B cell (primary cell): ENCODE results near the gene UGGT1. TPM values are rescaled to one million over a fixed set of nuclear protein-coding genes. Genes with fewer than 3 reads are reported as not detected.

ENCODE experiments used
- ATAC-seq: fragments of 200-7000 bp; cut with Tn5 transposase; one replicate; pipeline ENCODE4 v1.10.0; 2021; ENCODE audit warnings: low read depth, mild to moderate bottlenecking, moderate number of reproducible peaks, moderate library complexity
- CTCF ChIA-PET: fragments of 350-600 bp; sonication (Branson Sonifier 250); formaldehyde crosslinking; loops from one replicate; lab custom pipeline; 2021; ENCODE audit warnings: antibody characterized with exemption, inconsistent platforms; lab: Charles Lee
- POLR2A ChIA-PET: fragments of 350-600 bp; sonication (Branson Sonifier 250); formaldehyde crosslinking; loops from one replicate; lab custom pipeline; 2021; ENCODE audit warnings: antibody characterized with exemption; lab: Charles Lee
- DNase-seq: peaks from one replicate; pipeline ENCODE4 v3.0.0; 2013
- H2AFZ ChIP-seq: 2 replicates; pipeline ENCODE4 v1.6.1; 2012; ENCODE audit warnings: mild to moderate bottlenecking, low read depth, low read length; ENCODE audit not compliant: insufficient read depth, poor library complexity, severe bottlenecking
- H3K27ac ChIP-seq, 2 donors: 1 replicate in 1 of 2; 2 replicates in 1 of 2; pipeline ENCODE4 v1.5.1; 2012 to 2013; ENCODE audit warnings: low read length in 2 of 2, mild to moderate bottlenecking in 2 of 2, moderate library complexity in 1 of 2
- H3K27me3 ChIP-seq, 4 experiments: fragments of 200-600 bp in 1 of 4; sonication (generic) in 1 of 4; replicated peaks in 1 of 4; 1 replicate in 2 of 4; 2 replicates in 2 of 4; pipeline versions ENCODE4 v1.6.1 to v1.7.0; 2013 to 2016; ENCODE audit warnings: low read length in 3 of 4, mild to moderate bottlenecking in 2 of 4, mixed read lengths in 1 of 4, moderate library complexity in 1 of 4; ENCODE audit not compliant: insufficient read depth in 4 of 4, control insufficient read depth in 3 of 4; ENCODE audit errors: control extremely low read depth in 1 of 4
- H3K36me3 ChIP-seq, 2 experiments: replicated peaks in 1 of 2; 1 replicate in 1 of 2; 2 replicates in 1 of 2; pipeline versions ENCODE4 v1.6.1 to v1.7.1; 2013; ENCODE audit warnings: low read length in 1 of 2; ENCODE audit not compliant: insufficient read depth in 2 of 2, control insufficient read depth in 1 of 2; ENCODE audit errors: control extremely low read depth in 1 of 2, extremely low read depth in 1 of 2
- H3K4me1 ChIP-seq, 2 donors: fragments of 200-600 bp in 1 of 2; sonication (generic) in 1 of 2; 1 replicate in 1 of 2; 2 replicates in 1 of 2; pipeline versions ENCODE4 v1.5.1 to v1.6.1; 2013 to 2017; ENCODE audit warnings: low read length in 2 of 2; ENCODE audit not compliant: control insufficient read depth in 2 of 2, insufficient read depth in 2 of 2
- H3K4me2 ChIP-seq: replicated peaks from 2 replicates; pipeline ENCODE3; 2012; ENCODE audit warnings: mild to moderate bottlenecking, low read depth, low read length; ENCODE audit not compliant: poor library complexity, severe bottlenecking
- H3K4me3 ChIP-seq, 5 experiments: fragments of 200-600 bp in 1 of 5; sonication (generic) in 1 of 5; 1 replicate in 3 of 5; 2 replicates in 2 of 5; pipeline versions ENCODE4 v1.5.1 to v1.7.0; 2011 to 2016; ENCODE audit warnings: low read length in 4 of 5, mild to moderate bottlenecking in 4 of 5, low read depth in 2 of 5, control low read depth in 1 of 5, moderate library complexity in 1 of 5; ENCODE audit not compliant: insufficient read depth in 1 of 5; ENCODE audit errors: control extremely low read depth in 1 of 5, extremely low read depth in 1 of 5
- H3K79me2 ChIP-seq: fragments of 200-600 bp; sonication (generic); one replicate; pipeline ENCODE4 v1.6.0; 2016; ENCODE audit warnings: low read length; ENCODE audit not compliant: control insufficient read depth, insufficient read depth
- H3K9ac ChIP-seq: fragments of 200-600 bp; sonication (generic); 2 replicates; pipeline ENCODE4 v1.6.1; 2017; ENCODE audit warnings: mild to moderate bottlenecking, low read length, moderate library complexity
- H3K9me3 ChIP-seq, 3 donors: one replicate each; pipeline versions ENCODE4 v1.6.1 to v1.7.1; 2013; ENCODE audit warnings: low read length in 2 of 3; ENCODE audit not compliant: control insufficient read depth in 2 of 3, insufficient read depth in 1 of 3; ENCODE audit errors: control extremely low read depth in 1 of 3
- H4K20me1 ChIP-seq: 2 replicates; pipeline ENCODE4 v1.6.0; 2012; ENCODE audit warnings: mild to moderate bottlenecking, low read length; ENCODE audit not compliant: insufficient read depth, control insufficient read depth, poor library complexity, severe bottlenecking
- H3K27ac Mint-ChIP-seq: one replicate; pipeline ENCODE4 v1.8.0; 2021; ENCODE audit warnings: mixed read lengths
- H3K27me3 Mint-ChIP-seq: one replicate; pipeline ENCODE4 v1.8.0; 2021; ENCODE audit warnings: mixed read lengths
- H3K4me1 Mint-ChIP-seq: one replicate; pipeline ENCODE4 v1.8.0; 2021; ENCODE audit warnings: mixed read lengths
- H3K4me3 Mint-ChIP-seq: one replicate; pipeline ENCODE4 v1.8.0; 2021; ENCODE audit warnings: mixed read lengths
- H3K9me3 Mint-ChIP-seq: one replicate; pipeline ENCODE4 v1.8.0; 2022; ENCODE audit warnings: mixed read lengths; ENCODE audit not compliant: insufficient read depth
- CTCF ChIP-seq: fragments of 200-600 bp; IDR thresholded peaks from one replicate; pipeline ENCODE4 v1.8.0; 2022; ENCODE audit warnings: antibody characterized with exemption, mild to moderate bottlenecking
- EZH2 ChIP-seq: IDR thresholded peaks from 2 replicates; pipeline ENCODE4 v1.6.1; 2012; ENCODE audit warnings: borderline replicate concordance, low read depth, mild to moderate bottlenecking, moderate library complexity, low read length; ENCODE audit not compliant: insufficient read depth, poor library complexity, severe bottlenecking
- WGBS: methylation state at CpG from one replicate; pipeline ENCODE4 v1.1.5; 2013; ENCODE audit warnings: missing lambda C conversion rate; ENCODE audit not compliant: insufficient coverage; 5-methylcytosine and 5-hydroxymethylcytosine counted together
- intact Hi-C: fragments of 100-400 bp; cut with micrococcal nuclease; formaldehyde crosslinking; loops from one replicate; pipeline ENCODE4 v1.10.0; 2022
- polyA plus RNA-seq: library from polyadenylated mRNA; depleted of rRNA; stranded (reverse); fragments of >200 nt; gene quantifications from 2 replicates; pipeline ENCODE4 v1.2.3, GENCODE V29; 2012
- total RNA-seq, 2 donors: library from RNA; stranded (reverse); fragments of 120-200 nt in 1 of 2; gene quantifications; 1 replicate in 1 of 2; 2 replicates in 1 of 2; pipeline versions ENCODE4 v1.2.3 to v1.2.4, GENCODE V29; 2013 to 2022

Gene UGGT1
- total and polyA plus RNA-seq, 2 donors (not counting 1 experiment from before 2014, with no cell fraction given): 8.5 to 44.1 TPM

GRCh38 chr2:128053331-128053730 is 37.7 kb upstream of the UGGT1 start:
- peaks cover 0 to 13% (median 0%) of the 10 kb centered on the region in 4 experiments for H3K27me3 ChIP-seq
- H4K20me1 ChIP-seq: no peaks in the 10 kb centered on the region
- Mint-ChIP-seq H3K4me3 (no peak overlapping the region), H3K4me1 (no peaks in the 10 kb centered on the region), H3K27ac (no peak overlapping the region), H3K9me3 (peaks cover 11% of the 10 kb centered on the region), H3K27me3 (peaks cover 35% of the 10 kb centered on the region)
- no peaks in the 10 kb centered on the region for H3K4me1 ChIP-seq
- no peak overlapping the region for H3K9ac ChIP-seq
- no peak overlapping the region for H3K4me3 ChIP-seq
- DNase-seq (no peak), ATAC-seq (no peak)
- H3K36me3 ChIP-seq: no peaks in the 10 kb centered on the region
- POLR2A ChIA-PET: interaction anchor here (0.6 kb wide), 1 partner anchor 75 kb away, joined by 3 read pairs; no protein-coding TSS in a partner anchor
- 97% methylated on average over 11 of the region's 12 CpGs for WGBS
- no peak overlapping the region for H3K4me2 ChIP-seq
- H3K9me3 ChIP-seq: peaks cover 0 to 6% (median 3%) of the 10 kb centered on the region in 3 donors
- no peak overlapping the region for H3K27ac ChIP-seq
- CTCF ChIA-PET: no interaction called here
- TF ChIP-seq CTCF: no peak
- no peak for TF ChIP-seq EZH2
- no peak overlapping the region for H2AFZ ChIP-seq
- intact Hi-C loops: no loop called here
- no peaks in the 10 kb centered on the region for H3K79me2 ChIP-seq

GRCh38 chr2:128054104-128054885 is 36.7 kb upstream of the UGGT1 start:
- POLR2A ChIA-PET: interaction anchor here (0.6 kb wide), 1 partner anchor 74 kb away, joined by 3 read pairs; no protein-coding TSS in a partner anchor

More at GRCh38 chr2:128054104-128054885, 36.7 kb upstream of the UGGT1 start:
- Histone ChIP-seq H3K9ac (no peak overlapping the region), H3K4me2 (no peak overlapping the region), H4K20me1 (no peaks in the 10 kb centered on the region), H3K36me3 (no peaks in the 10 kb centered on the region), H3K4me1 (no peaks in the 10 kb centered on the region), H3K27ac (no peak overlapping the region), H3K4me3 (no peak overlapping the region), H3K79me2 (no peaks in the 10 kb centered on the region), H3K27me3 (peaks cover 0 to 13% (median 0%) of the 10 kb centered on the region in 4 experiments), H3K9me3 (peaks cover 0 to 6% (median 3%) of the 10 kb centered on the region in 3 donors), H2AFZ (no peak overlapping the region)
- Mint-ChIP-seq H3K4me1 (no peaks in the 10 kb centered on the region), H3K27me3 (peaks cover 30% of the 10 kb centered on the region), H3K4me3 (no peak overlapping the region), H3K27ac (no peak overlapping the region), H3K9me3 (peaks cover 10% of the 10 kb centered on the region)
- TF ChIP-seq EZH2: no peak
- CTCF ChIA-PET: no interaction called here
- ATAC-seq (no peak), DNase-seq (no peak)
- 96% methylated on average over 8 of the region's 11 CpGs for WGBS
- intact Hi-C loops: no loop called here
